ENCODE measurements around the gene PPM1H.

The PPM1H gene

GRCh38 chr12:62603811-62604098 is 331.2 kb downstream of the PPM1H start:
- H2AFZ ChIP-seq (ENCODE audit: low read length), result peak overlapping the region; percentile 55
- no peaks in the 10 kb centered on the region for H3K9me3 ChIP-seq (ENCODE audit: insufficient read depth, low read depth, low read length)
- H3K4me2 ChIP-seq (ENCODE audit: low read depth, low read length, poor library complexity, severe bottlenecking), result peak overlapping the region; percentile 90
- H3K9me2 ChIP-seq (replicated peaks; ENCODE audit: low read depth, low read length), result no peaks in the 10 kb centered on the region
- H3F3A ChIP-seq (ENCODE audit: low read depth), result peaks cover 3% of the 10 kb centered on the region; the same call in 1 of the 2 replicates
- H3K79me2 ChIP-seq (ENCODE audit: insufficient read depth, low read length), result peaks cover 39% of the 10 kb centered on the region
- H3K4me1 ChIP-seq (ENCODE audit: insufficient read depth, low read length, poor library complexity, severe bottlenecking), result peaks cover 53% of the 10 kb centered on the region
- H3K27me3 ChIP-seq (ENCODE audit: insufficient read depth, low read length, poor library complexity, severe bottlenecking), result no peaks in the 10 kb centered on the region
- peak overlapping the region; percentile 90 for H3K4me3 ChIP-seq (ENCODE audit: low read length, poor library complexity, severe bottlenecking)
- peaks cover 32% of the 10 kb centered on the region for H4K20me1 ChIP-seq (ENCODE audit: insufficient read depth, low read length, poor library complexity, severe bottlenecking)
- TF ChIP-seq EZH2phosphoT487 (IDR thresholded peaks at IDR 0.05; ENCODE audit: borderline replicate concordance) (no peak), CTCF (conservative IDR thresholded peaks at IDR 0.05; ENCODE audit: low read length) (no peak)
- H3K9ac ChIP-seq (ENCODE audit: low read depth, low read length, poor library complexity, severe bottlenecking), result peak overlapping the region; percentile 97
- no peaks in the 10 kb centered on the region for H3K36me3 ChIP-seq (ENCODE audit: insufficient read depth, low read length)

- Histone ChIP-seq H2AFZ (ENCODE audit: low read length) (peak overlapping the region; percentile 85), H3K9me2 (replicated peaks; ENCODE audit: low read depth, low read length) (no peaks in the 10 kb centered on the region), H3K79me2 (ENCODE audit: insufficient read depth, low read length) (peaks cover 39% of the 10 kb centered on the region), H3K9ac (ENCODE audit: low read depth, low read length, poor library complexity, severe bottlenecking) (peak overlapping the region; percentile 97), H3K4me2 (ENCODE audit: low read depth, low read length, poor library complexity, severe bottlenecking) (peak overlapping the region; percentile 90), H3F3A (ENCODE audit: low read depth) (peaks cover 3% of the 10 kb centered on the region; the same call in 1 of the 2 replicates), H3K27me3 (ENCODE audit: insufficient read depth, low read length, poor library complexity, severe bottlenecking) (no peaks in the 10 kb centered on the region), H4K20me1 (ENCODE audit: insufficient read depth, low read length, poor library complexity, severe bottlenecking) (peaks cover 32% of the 10 kb centered on the region), H3K4me3 (ENCODE audit: low read length, poor library complexity, severe bottlenecking) (peak overlapping the region; percentile 90), H3K4me1 (ENCODE audit: insufficient read depth, low read length, poor library complexity, severe bottlenecking) (peaks cover 53% of the 10 kb centered on the region), H3K36me3 (ENCODE audit: insufficient read depth, low read length) (no peaks in the 10 kb centered on the region), H3K9me3 (ENCODE audit: insufficient read depth, low read depth, low read length) (no peaks in the 10 kb centered on the region)
- TF ChIP-seq CTCF (conservative IDR thresholded peaks at IDR 0.05; ENCODE audit: low read length), result peak; percentile 46
- no peak for TF ChIP-seq EZH2phosphoT487 (IDR thresholded peaks at IDR 0.05; ENCODE audit: borderline replicate concordance)
Observed at GRCh38 chr12:62603061-62603810, 331.7 kb downstream of the PPM1H start.

GRCh38 chr12:62602255-62603060 is 332.5 kb downstream of the PPM1H start:
- no peaks in the 10 kb centered on the region for H3K36me3 ChIP-seq (ENCODE audit: insufficient read depth, low read length)
- peak overlapping the region; percentile 90 for H3K4me3 ChIP-seq (ENCODE audit: low read length, poor library complexity, severe bottlenecking)
- no peaks in the 10 kb centered on the region for H3K9me3 ChIP-seq (ENCODE audit: insufficient read depth, low read depth, low read length)
- H3K4me2 ChIP-seq (ENCODE audit: low read depth, low read length, poor library complexity, severe bottlenecking), result peak overlapping the region; percentile 90
- peak overlapping the region; percentile 97 for H3K9ac ChIP-seq (ENCODE audit: low read depth, low read length, poor library complexity, severe bottlenecking)
- no peaks in the 10 kb centered on the region for H3K9me2 ChIP-seq (replicated peaks; ENCODE audit: low read depth, low read length)
- H3K79me2 ChIP-seq (ENCODE audit: insufficient read depth, low read length), result peaks cover 39% of the 10 kb centered on the region
- peaks cover 3% of the 10 kb centered on the region; the same call in 1 of the 2 replicates for H3F3A ChIP-seq (ENCODE audit: low read depth)
- no peaks in the 10 kb centered on the region for H3K27me3 ChIP-seq (ENCODE audit: insufficient read depth, low read length, poor library complexity, severe bottlenecking)
- peaks cover 53% of the 10 kb centered on the region for H3K4me1 ChIP-seq (ENCODE audit: insufficient read depth, low read length, poor library complexity, severe bottlenecking)
- H4K20me1 ChIP-seq (ENCODE audit: insufficient read depth, low read length, poor library complexity, severe bottlenecking), result peaks cover 32% of the 10 kb centered on the region
- H2AFZ ChIP-seq (ENCODE audit: low read length), result peak overlapping the region; percentile 85
- TF ChIP-seq EZH2phosphoT487 (IDR thresholded peaks at IDR 0.05; ENCODE audit: borderline replicate concordance), result no peak

All from Loucy (cell line).